HEK293 (cell line): ENCODE measurements around the gene FAM149B1.
A peak's percentile ranks its signal among the peaks of the same experiment; 100 is the strongest.

ENCODE experiments used
- BCL11B ChIP-seq: fragments of 450-650 bp; formaldehyde crosslinking; IDR thresholded peaks from 2 replicates; pipeline ENCODE4 v1.5.1; 2016; ENCODE audit warnings: low read depth, missing biosample characterization, missing genetic modification characterization
- HOXA7 ChIP-seq: sonication (generic); formaldehyde crosslinking; IDR thresholded peaks from 2 replicates; pipeline ENCODE4 v1.8.1; 2022; ENCODE audit warnings: missing genetic modification reagents, borderline replicate concordance
- IKZF3 ChIP-seq: fragments of 450-650 bp; IDR thresholded peaks from 2 replicates; pipeline ENCODE4 v1.5.0; 2018; ENCODE audit warnings: missing biosample characterization, mild to moderate bottlenecking, missing genetic modification characterization, moderate library complexity
- KLF1 ChIP-seq: fragments of 450-650 bp; formaldehyde crosslinking; IDR thresholded peaks from 2 replicates; pipeline ENCODE4 v1.5.1; 2016; ENCODE audit warnings: missing biosample characterization, missing genetic modification characterization
- KLF16 ChIP-seq: fragments of 450-650 bp; formaldehyde crosslinking; IDR thresholded peaks from 2 replicates; pipeline ENCODE4 v1.5.1; 2017; ENCODE audit warnings: missing biosample characterization, missing genetic modification characterization
- OSR2 ChIP-seq: fragments of 450-650 bp; formaldehyde crosslinking; IDR thresholded peaks from 2 replicates; pipeline ENCODE4 v1.5.1; 2016; ENCODE audit warnings: missing biosample characterization, missing genetic modification characterization
- REPIN1 ChIP-seq: fragments of 450-650 bp; formaldehyde crosslinking; IDR thresholded peaks from 2 replicates; pipeline ENCODE4 v1.5.1; 2017; ENCODE audit warnings: missing biosample characterization, missing genetic modification characterization, low read depth
- SCRT1 ChIP-seq: fragments of 450-650 bp; formaldehyde crosslinking; IDR thresholded peaks from 2 replicates; pipeline ENCODE4 v1.5.1; 2016; ENCODE audit warnings: missing biosample characterization, missing genetic modification characterization, borderline replicate concordance
- ZBTB48 ChIP-seq: fragments of 450-650 bp; formaldehyde crosslinking; IDR thresholded peaks from 2 replicates; pipeline ENCODE4 v1.5.1; 2016; ENCODE audit warnings: missing biosample characterization, missing genetic modification characterization
- ZFHX2 ChIP-seq: fragments of 450-650 bp; formaldehyde crosslinking; conservative IDR thresholded peaks from 2 replicates; pipeline ENCODE4 v1.5.1; 2016; ENCODE audit warnings: missing biosample characterization, missing genetic modification characterization
- ZFP69B ChIP-seq: fragments of 450-650 bp; formaldehyde crosslinking; IDR thresholded peaks from 2 replicates; pipeline ENCODE4 v1.5.1; 2016; ENCODE audit warnings: missing biosample characterization, missing genetic modification characterization
- ZNF112 ChIP-seq: fragments of 450-650 bp; formaldehyde crosslinking; IDR thresholded peaks from 2 replicates; pipeline ENCODE4 v1.5.0; 2017; ENCODE audit warnings: missing biosample characterization, missing genetic modification characterization
- ZNF121 ChIP-seq: fragments of 450-650 bp; formaldehyde crosslinking; IDR thresholded peaks from 2 replicates; pipeline ENCODE4 v1.5.1; 2016; ENCODE audit warnings: missing biosample characterization, missing genetic modification characterization
- ZNF140 ChIP-seq: fragments of 450-650 bp; formaldehyde crosslinking; IDR thresholded peaks from 2 replicates; pipeline ENCODE4 v1.5.1; 2016; ENCODE audit warnings: missing biosample characterization, missing genetic modification characterization
- ZNF146 ChIP-seq: fragments of 450-650 bp; formaldehyde crosslinking; IDR thresholded peaks from 2 replicates; pipeline ENCODE4 v1.5.1; 2016; ENCODE audit warnings: missing biosample characterization, missing genetic modification characterization
- ZNF184 ChIP-seq: fragments of 450-650 bp; IDR thresholded peaks from 2 replicates; pipeline ENCODE4 v1.5.1; 2018; ENCODE audit warnings: missing biosample characterization, mild to moderate bottlenecking, missing genetic modification characterization
- ZNF211 ChIP-seq: fragments of 450-650 bp; formaldehyde crosslinking; IDR thresholded peaks from 2 replicates; pipeline ENCODE4 v1.5.1; 2016; ENCODE audit warnings: low read depth, missing biosample characterization, missing genetic modification characterization
- ZNF350 ChIP-seq: fragments of 450-650 bp; formaldehyde crosslinking; IDR thresholded peaks from 2 replicates; pipeline ENCODE4 v1.5.0; 2017; ENCODE audit warnings: missing biosample characterization, mild to moderate bottlenecking, missing genetic modification characterization
- ZNF433 ChIP-seq: fragments of 450-650 bp; formaldehyde crosslinking; IDR thresholded peaks from 2 replicates; pipeline ENCODE4 v1.5.1; 2016; ENCODE audit warnings: missing biosample characterization, missing genetic modification characterization, low read depth
- ZNF48 ChIP-seq: fragments of 450-650 bp; formaldehyde crosslinking; IDR thresholded peaks from 2 replicates; pipeline ENCODE4 v1.5.1; 2016; ENCODE audit warnings: missing biosample characterization, missing genetic modification characterization
- ZNF529 ChIP-seq: fragments of 450-650 bp; formaldehyde crosslinking; IDR thresholded peaks from 2 replicates; pipeline ENCODE4 v1.5.1; 2017; ENCODE audit warnings: missing genetic modification characterization, missing biosample characterization; ENCODE audit not compliant: insufficient replicate concordance
- ZNF571 ChIP-seq: fragments of 450-650 bp; formaldehyde crosslinking; IDR thresholded peaks from 2 replicates; pipeline ENCODE4 v1.5.0; 2017; ENCODE audit warnings: missing biosample characterization, missing genetic modification characterization
- ZNF585B ChIP-seq: fragments of 450-650 bp; formaldehyde crosslinking; IDR thresholded peaks from 2 replicates; pipeline ENCODE4 v1.5.1; 2016; ENCODE audit warnings: missing biosample characterization, missing genetic modification characterization
- ZNF610 ChIP-seq: fragments of 450-650 bp; formaldehyde crosslinking; IDR thresholded peaks from 2 replicates; pipeline ENCODE4 v1.5.1; 2016; ENCODE audit warnings: missing biosample characterization, missing genetic modification characterization, borderline replicate concordance
- ZNF621 ChIP-seq: fragments of 450-650 bp; formaldehyde crosslinking; IDR thresholded peaks from 2 replicates; pipeline ENCODE4 v1.5.1; 2017; ENCODE audit warnings: missing biosample characterization, missing genetic modification characterization
- ZNF626 ChIP-seq: fragments of 450-650 bp; sonication (Bioruptor Pico); formaldehyde crosslinking; IDR thresholded peaks from 2 replicates; pipeline ENCODE4 v1.5.1; 2018; ENCODE audit warnings: missing biosample characterization, missing genetic modification characterization, inconsistent platforms
- ZNF692 ChIP-seq: fragments of 450-650 bp; formaldehyde crosslinking; IDR thresholded peaks from 2 replicates; pipeline ENCODE4 v1.5.1; 2016; ENCODE audit warnings: missing biosample characterization, missing genetic modification characterization
- ZNF701 ChIP-seq: fragments of 450-650 bp; formaldehyde crosslinking; IDR thresholded peaks from 2 replicates; pipeline ENCODE4 v1.5.1; 2016; ENCODE audit warnings: missing biosample characterization, missing genetic modification characterization
- ZNF777 ChIP-seq: fragments of 450-650 bp; formaldehyde crosslinking; IDR thresholded peaks from 2 replicates; pipeline ENCODE4 v1.5.1; 2017; ENCODE audit warnings: missing biosample characterization, missing genetic modification characterization, borderline replicate concordance
- ZNF830 ChIP-seq: fragments of 450-650 bp; IDR thresholded peaks from 2 replicates; pipeline ENCODE4 v1.5.0; 2018; ENCODE audit warnings: missing biosample characterization, missing genetic modification characterization, low read depth, mild to moderate bottlenecking, moderate library complexity
- ZNF837 ChIP-seq: fragments of 450-650 bp; formaldehyde crosslinking; IDR thresholded peaks from 2 replicates; pipeline ENCODE4 v1.5.1; 2016; ENCODE audit warnings: missing biosample characterization, missing genetic modification characterization
- TF ChIP-seq, protein P1 (sequence below): fragments of 450-650 bp; formaldehyde crosslinking; IDR thresholded peaks from 2 replicates; pipeline ENCODE4 v1.5.1; 2017; ENCODE audit warnings: missing biosample characterization, missing genetic modification characterization
- TF ChIP-seq, protein P2 (sequence below): fragments of 450-650 bp; formaldehyde crosslinking; IDR thresholded peaks from 2 replicates; pipeline ENCODE4 v1.5.1; 2016; ENCODE audit warnings: missing biosample characterization, missing genetic modification characterization
- TF ChIP-seq, protein P3 (sequence below): fragments of 450-650 bp; formaldehyde crosslinking; IDR thresholded peaks from 2 replicates; pipeline ENCODE4 v1.5.1; 2017; ENCODE audit warnings: missing biosample characterization, mild to moderate bottlenecking, missing genetic modification characterization, moderate library complexity

Gene FAM149B1

DNA sequence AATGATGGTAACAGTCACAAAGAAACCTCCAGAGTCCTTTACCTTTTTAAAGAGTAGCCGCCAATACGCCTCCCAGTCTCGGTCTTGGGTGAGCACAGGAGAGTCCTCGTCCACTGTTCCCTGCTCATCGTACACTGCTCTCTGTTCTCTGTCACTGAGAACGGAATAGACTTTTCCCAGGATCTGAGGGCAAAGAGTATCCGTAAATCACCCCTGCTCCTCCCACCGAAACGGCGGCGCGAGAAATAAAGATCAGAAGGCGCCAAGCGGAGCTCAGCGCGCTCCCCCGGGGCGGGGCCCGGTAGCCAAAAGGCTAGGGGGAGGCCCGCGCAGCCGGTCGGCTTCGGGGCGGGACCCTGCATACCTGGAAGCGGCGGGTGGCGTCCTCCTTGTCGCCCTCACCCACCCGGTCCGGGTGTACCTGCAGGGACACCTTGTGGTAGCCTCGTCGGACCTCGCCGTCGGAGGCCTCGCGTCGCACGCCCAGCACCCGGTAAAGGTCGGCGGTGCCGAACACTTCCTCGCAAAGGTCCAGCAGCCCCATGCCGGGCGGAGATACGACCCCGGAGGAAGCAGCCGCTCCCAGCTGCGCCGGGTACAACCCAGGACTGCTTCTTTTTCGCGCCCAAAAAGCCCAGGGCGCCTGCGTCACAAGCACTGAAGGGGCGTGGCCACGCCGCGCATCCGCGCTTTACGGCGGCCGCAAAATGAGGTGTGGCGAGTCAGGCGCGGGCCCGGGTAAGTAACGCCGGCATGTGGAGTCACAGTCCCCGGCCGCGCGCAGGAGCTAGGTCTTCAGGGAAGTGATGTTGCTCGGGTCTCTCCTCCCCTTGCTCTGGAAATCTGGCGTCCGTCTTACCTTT, 79.0 kb downstream of the FAM149B1 start, which contains the start of gene DNAJC9 (continued):
- TF ChIP-seq REPIN1 (no peak), ZNF777 (tag by site-specific recombination) (no peak), KLF16 (tag by site-specific recombination) (0 out of 2 replicates have a peak, but pooled peaks have one; percentile 51), ZBTB48 (tag by site-specific recombination) (peak; percentile 57; the same call in 1 of the 2 replicates), ZFHX2 (no peak; the same call in 1 of the 2 replicates), ZNF692 (tag by site-specific recombination) (peak; percentile 82; the same call in 1 of the 2 replicates), ZNF140 (tag by site-specific recombination) (no peak), ZNF48 (tag by site-specific recombination) (no peak), OSR2 (peak; percentile 80), ZNF585B (tag by site-specific recombination) (no peak), ZNF610 (peak; percentile 95), ZNF184 (no peak), ZFP69B (peak; percentile 60; the same call in 1 of the 2 replicates), ZNF621 (tag by site-specific recombination) (no peak), ZNF121 (tag by site-specific recombination) (peak; percentile 69; the same call in 1 of the 2 replicates), ZNF529 (tag by site-specific recombination) (no peak), ZNF571 (tag by site-specific recombination) (no peak), ZNF350 (no peak), ZNF837 (tag by site-specific recombination) (no peak; the same call in 1 of the 2 replicates), ZNF626 (no peak), BCL11B (tag by site-specific recombination) (0 out of 2 replicates have a peak, but pooled peaks have one; percentile 63), HOXA7 (CRISPR knock-in tag) (no peak), SCRT1 (tag by site-specific recombination) (no peak), ZNF112 (tag by site-specific recombination) (no peak), KLF1 (tag by site-specific recombination) (peak; percentile 87), ZNF146 (tag by site-specific recombination) (peak; percentile 30; the same call in 1 of the 2 replicates), IKZF3 (peak; percentile 72), ZNF433 (tag by site-specific recombination) (no peak), ZNF830 (no peak), ZNF211 (tag by site-specific recombination) (no peak), ZNF701 (tag by site-specific recombination) (no peak)
- TF ChIP-seq, protein P1, sequence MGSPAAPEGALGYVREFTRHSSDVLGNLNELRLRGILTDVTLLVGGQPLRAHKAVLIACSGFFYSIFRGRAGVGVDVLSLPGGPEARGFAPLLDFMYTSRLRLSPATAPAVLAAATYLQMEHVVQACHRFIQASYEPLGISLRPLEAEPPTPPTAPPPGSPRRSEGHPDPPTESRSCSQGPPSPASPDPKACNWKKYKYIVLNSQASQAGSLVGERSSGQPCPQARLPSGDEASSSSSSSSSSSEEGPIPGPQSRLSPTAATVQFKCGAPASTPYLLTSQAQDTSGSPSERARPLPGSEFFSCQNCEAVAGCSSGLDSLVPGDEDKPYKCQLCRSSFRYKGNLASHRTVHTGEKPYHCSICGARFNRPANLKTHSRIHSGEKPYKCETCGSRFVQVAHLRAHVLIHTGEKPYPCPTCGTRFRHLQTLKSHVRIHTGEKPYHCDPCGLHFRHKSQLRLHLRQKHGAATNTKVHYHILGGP (tag by site-specific recombination) = no peak
- TF ChIP-seq, protein P2, sequence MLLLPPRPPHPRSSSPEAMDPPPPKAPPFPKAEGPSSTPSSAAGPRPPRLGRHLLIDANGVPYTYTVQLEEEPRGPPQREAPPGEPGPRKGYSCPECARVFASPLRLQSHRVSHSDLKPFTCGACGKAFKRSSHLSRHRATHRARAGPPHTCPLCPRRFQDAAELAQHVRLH (tag by site-specific recombination) = peak; percentile 68; the same call in 1 of the 2 replicates
- TF ChIP-seq, protein P3, sequence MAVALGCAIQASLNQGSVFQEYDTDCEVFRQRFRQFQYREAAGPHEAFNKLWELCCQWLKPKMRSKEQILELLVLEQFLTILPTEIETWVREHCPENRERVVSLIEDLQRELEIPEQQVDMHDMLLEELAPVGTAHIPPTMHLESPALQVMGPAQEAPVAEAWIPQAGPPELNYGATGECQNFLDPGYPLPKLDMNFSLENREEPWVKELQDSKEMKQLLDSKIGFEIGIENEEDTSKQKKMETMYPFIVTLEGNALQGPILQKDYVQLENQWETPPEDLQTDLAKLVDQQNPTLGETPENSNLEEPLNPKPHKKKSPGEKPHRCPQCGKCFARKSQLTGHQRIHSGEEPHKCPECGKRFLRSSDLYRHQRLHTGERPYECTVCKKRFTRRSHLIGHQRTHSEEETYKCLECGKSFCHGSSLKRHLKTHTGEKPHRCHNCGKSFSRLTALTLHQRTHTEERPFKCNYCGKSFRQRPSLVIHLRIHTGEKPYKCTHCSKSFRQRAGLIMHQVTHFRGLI (tag by site-specific recombination) = no peak
